ENCODE measurements around the gene SDC4.

SDC4 gene

DNA sequence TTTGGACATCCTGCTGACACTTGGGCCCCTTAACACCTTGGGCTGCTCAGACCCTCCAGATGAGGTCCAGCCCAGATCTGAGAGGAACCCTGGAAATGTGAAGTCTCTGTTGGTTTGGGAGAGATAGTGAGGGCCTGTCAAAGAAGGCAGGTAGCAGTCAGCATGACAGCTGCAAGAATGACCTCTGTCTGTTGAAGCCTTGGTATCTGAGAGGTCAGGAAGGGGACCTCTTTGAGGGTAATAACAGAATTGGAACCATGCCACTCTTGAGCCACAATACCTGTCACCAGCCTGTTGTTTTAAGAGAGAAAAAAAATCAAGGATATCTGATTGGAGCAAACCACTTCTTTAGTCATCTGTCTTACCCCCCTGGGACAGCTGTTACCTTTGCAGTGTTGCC is 18.9 kb upstream of the SDC4 start:
- Mint-ChIP-seq H3K36me3 (ENCODE audit: low read depth) (peaks cover 25% of the 10 kb centered on the region), H3K27me3 (ENCODE audit: low read depth, poor library complexity) (peaks cover under 1% of the 10 kb centered on the region), H3K27ac (no peak overlapping the region), H3K9me3 (no peaks in the 10 kb centered on the region), H3K4me3 (no peak overlapping the region), H3K4me1 (peaks cover 34% of the 10 kb centered on the region)
- no peak for DNase-seq
- TF ChIP-seq, protein P1, sequence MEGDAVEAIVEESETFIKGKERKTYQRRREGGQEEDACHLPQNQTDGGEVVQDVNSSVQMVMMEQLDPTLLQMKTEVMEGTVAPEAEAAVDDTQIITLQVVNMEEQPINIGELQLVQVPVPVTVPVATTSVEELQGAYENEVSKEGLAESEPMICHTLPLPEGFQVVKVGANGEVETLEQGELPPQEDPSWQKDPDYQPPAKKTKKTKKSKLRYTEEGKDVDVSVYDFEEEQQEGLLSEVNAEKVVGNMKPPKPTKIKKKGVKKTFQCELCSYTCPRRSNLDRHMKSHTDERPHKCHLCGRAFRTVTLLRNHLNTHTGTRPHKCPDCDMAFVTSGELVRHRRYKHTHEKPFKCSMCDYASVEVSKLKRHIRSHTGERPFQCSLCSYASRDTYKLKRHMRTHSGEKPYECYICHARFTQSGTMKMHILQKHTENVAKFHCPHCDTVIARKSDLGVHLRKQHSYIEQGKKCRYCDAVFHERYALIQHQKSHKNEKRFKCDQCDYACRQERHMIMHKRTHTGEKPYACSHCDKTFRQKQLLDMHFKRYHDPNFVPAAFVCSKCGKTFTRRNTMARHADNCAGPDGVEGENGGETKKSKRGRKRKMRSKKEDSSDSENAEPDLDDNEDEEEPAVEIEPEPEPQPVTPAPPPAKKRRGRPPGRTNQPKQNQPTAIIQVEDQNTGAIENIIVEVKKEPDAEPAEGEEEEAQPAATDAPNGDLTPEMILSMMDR (IDR thresholded peaks at IDR 0.05) = no peak

DNA sequence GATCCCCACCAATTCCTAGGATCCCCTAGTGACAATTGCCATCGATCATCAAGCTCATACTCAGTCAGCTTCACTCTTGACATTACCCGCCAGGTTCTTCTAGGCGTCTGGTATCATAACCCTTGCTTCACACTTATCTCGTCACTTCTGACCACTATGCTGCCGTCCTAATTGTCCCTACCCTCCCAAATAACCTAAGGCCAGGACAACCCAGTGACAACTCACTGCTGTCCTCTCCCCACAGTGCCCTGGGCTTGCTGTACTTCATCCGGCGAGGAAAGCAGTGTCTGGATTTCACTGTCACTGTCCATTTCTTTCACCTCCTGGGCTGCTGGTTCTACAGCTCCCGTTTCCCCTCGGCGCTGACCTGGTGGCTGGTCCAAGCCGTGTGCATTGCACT is 18.4 kb upstream of the SDC4 start:
- Mint-ChIP-seq H3K27ac (no peak overlapping the region), H3K36me3 (ENCODE audit: low read depth) (peaks cover 25% of the 10 kb centered on the region), H3K9me3 (no peaks in the 10 kb centered on the region), H3K4me3 (no peak overlapping the region), H3K27me3 (ENCODE audit: low read depth, poor library complexity) (no peaks in the 10 kb centered on the region), H3K4me1 (peaks cover 34% of the 10 kb centered on the region)
- no peak for DNase-seq
- TF ChIP-seq, protein P1 (IDR thresholded peaks at IDR 0.05) = no peak

DNA sequence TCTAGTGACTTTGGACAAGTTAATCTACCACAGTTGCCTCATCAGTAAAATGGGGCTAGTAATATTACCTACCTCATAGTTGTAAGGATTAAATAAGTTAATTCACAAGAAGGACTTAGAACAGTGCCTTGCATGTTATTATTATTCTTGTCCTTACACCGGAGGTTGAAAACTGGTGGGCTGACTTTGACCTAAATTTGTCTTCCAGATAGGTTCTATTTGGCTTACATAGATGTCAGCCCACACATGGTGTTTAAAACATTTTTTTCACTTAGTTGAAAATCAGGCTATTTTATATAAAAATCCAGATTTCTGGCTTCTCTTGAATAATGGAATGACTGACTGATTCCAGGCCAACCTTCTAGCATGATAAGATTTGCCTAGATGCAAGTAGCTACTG is 18.0 kb upstream of the SDC4 start:
- no peak overlapping the region for H3K27ac Mint-ChIP-seq
- H3K27me3 Mint-ChIP-seq (ENCODE audit: low read depth, poor library complexity) = no peaks in the 10 kb centered on the region
- DNase-seq = no peak
- H3K4me1 Mint-ChIP-seq = peaks cover 34% of the 10 kb centered on the region
- peaks cover 25% of the 10 kb centered on the region for H3K36me3 Mint-ChIP-seq (ENCODE audit: low read depth)
- TF ChIP-seq, protein P1 (IDR thresholded peaks at IDR 0.05) = no peak
- H3K4me3 Mint-ChIP-seq = no peak overlapping the region
- no peaks in the 10 kb centered on the region for H3K9me3 Mint-ChIP-seq

DNA sequence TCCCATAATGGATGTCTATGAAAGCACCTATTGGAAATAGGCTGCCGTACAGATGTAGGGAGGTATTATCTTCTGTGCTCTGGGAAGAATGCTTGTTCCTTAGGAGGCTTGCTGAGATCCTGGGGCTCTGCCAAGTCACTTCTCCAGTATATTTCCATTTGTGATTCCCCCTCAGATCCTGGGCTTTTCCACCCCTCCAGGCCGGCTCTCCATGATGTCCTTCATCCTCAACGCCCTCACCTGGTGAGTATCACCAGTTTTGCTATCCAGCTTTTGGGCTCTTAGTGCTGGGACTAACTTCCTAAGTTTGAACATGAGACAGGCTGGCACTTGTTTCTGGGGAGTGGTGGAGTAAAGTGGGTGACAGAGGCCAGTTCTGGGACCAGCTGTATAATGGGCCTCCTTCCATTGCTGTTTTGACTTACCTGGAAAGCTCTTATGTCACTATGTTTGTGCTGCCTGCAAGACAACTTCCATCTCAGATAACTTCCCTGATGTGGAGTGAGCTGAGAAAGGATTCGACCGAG is 17.3 kb upstream of the SDC4 start:
- H3K9me3 Mint-ChIP-seq = no peaks in the 10 kb centered on the region
- H3K4me1 Mint-ChIP-seq = peaks cover 34% of the 10 kb centered on the region
- no peaks in the 10 kb centered on the region for H3K27me3 Mint-ChIP-seq (ENCODE audit: low read depth, poor library complexity)
- no peak for DNase-seq
- H3K27ac Mint-ChIP-seq = no peak overlapping the region
- H3K4me3 Mint-ChIP-seq = no peak overlapping the region
- H3K36me3 Mint-ChIP-seq (ENCODE audit: low read depth) = peaks cover 25% of the 10 kb centered on the region
- TF ChIP-seq, protein P1 (IDR thresholded peaks at IDR 0.05) = no peak

DNA sequence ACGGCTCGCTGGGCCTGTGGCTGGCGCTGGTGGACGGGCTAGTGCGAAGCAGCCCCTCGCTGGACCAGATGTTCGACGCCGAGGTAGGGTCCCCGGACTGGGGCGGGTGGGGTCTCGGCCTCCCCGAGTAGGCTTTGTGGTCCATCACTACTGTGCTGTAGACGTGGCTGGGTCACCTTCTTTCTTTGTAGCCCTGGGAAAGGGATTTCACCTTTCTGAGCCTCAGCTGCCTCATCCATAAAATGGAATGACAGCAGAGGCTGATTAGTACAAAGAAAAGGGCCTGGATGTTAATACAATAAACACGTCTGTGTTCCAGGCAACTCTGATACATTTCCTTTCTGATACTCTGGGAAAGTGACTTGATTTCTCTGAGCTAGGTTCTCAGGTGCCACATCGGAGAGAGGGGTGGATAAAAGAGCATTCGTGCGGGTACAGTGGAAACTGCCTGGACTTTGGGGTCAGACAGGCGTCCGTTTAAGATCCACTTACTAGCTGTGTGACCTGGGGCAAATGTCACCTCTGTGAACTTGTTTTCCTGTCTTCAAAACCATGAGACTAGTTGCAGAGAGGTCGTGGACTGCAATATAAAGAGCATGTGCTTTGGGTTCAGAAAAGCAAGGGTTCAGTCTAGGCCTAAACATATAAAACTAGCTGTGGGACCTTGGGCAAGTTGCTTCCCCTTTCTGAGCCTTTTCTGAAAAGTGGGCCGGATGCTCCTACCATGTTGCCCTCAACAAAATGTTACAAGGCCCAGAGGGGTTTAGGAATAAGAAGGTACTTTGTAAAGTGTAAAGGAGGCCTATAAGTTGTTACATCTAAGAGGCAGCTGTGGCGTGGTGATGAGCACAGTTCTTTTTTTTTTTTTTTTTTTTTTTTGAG is 15.6 kb upstream of the SDC4 start:
- peaks cover 44% of the 10 kb centered on the region for H3K4me1 Mint-ChIP-seq
- TF ChIP-seq, protein P1 (IDR thresholded peaks at IDR 0.05) = no peak
- peak overlapping the region; percentile 98 for H3K4me3 Mint-ChIP-seq
- DNase-seq = no peak
- H3K27me3 Mint-ChIP-seq (ENCODE audit: low read depth, poor library complexity) = no peaks in the 10 kb centered on the region
- H3K36me3 Mint-ChIP-seq (ENCODE audit: low read depth) = peaks cover 22% of the 10 kb centered on the region
- no peaks in the 10 kb centered on the region for H3K9me3 Mint-ChIP-seq
- H3K27ac Mint-ChIP-seq = peak overlapping the region; percentile 100

All from nephron progenitor cell (in vitro differentiated cells).